Bronchial epithelial cell (primary cell): Measurements from ENCODE around the gene CPLX1. TPM values are rescaled to one million over a fixed set of nuclear protein-coding genes. Genes with fewer than 3 reads are reported as not detected.

Source experiments
- DNase-seq: peaks from one replicate; pipeline ENCODE4 v3.0.0-alpha.2; 2010; ENCODE audit warnings: low read depth
- FAIRE-seq: peaks from 2 replicates; lab custom pipeline; 2011; peaks lifted over from hg19 to GRCh38; lab: Jason Lieb, UNC
- H3K27me3 ChIP-seq: 2 replicates; pipeline ENCODE4 v1.5.1; 2011; ENCODE audit warnings: low read length; ENCODE audit not compliant: control insufficient read depth, insufficient read depth
- H3K36me3 ChIP-seq: 2 replicates; pipeline ENCODE4 v1.5.1; 2011; ENCODE audit warnings: low read length; ENCODE audit not compliant: control insufficient read depth, insufficient read depth
- H3K4me3 ChIP-seq: 2 replicates; pipeline ENCODE4 v1.5.1; 2011; ENCODE audit warnings: mild to moderate bottlenecking, low read depth, low read length, control low read depth
- total RNA-seq: library from RNA; depleted of rRNA; stranded (reverse); fragments of >200 nt; gene quantifications from 2 replicates; pipeline ENCODE4 v1.2.1, GENCODE V29; 2014
- TF ChIP-seq, protein P1 (sequence below): IDR thresholded peaks from 2 replicates; pipeline ENCODE4 v1.5.1; 2011; ENCODE audit warnings: mild to moderate bottlenecking, moderate library complexity, low read length, control low read depth, inconsistent platforms; ENCODE audit not compliant: insufficient read depth, severe bottlenecking

Gene CPLX1
- total RNA-seq, 1 donor from 2014 or later, result not detected

DNA sequence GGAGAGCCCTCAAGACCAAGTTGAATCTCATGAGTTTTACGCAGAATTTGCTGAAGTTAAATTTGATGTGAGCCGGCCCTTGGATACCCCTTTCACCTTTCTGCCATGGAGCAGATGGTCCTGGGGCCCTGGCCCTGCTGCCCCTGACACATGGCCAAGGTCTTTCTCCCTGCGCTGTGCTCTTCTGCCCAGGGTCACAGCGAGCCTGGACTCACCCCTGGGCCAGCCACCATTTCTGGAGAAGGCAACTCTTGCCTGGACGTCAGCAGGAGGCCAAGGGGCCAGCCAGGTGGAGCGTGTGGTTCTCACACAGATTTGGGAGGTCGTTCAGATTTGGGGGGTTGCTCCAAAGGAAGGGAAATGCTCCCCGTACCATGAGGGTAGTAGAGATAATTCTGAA, 90.3 kb downstream of the CPLX1 start:
- Histone ChIP-seq H3K27me3 (no peaks in the 10 kb centered on the region), H3K36me3 (peaks cover 35% of the 10 kb centered on the region), H3K4me3 (no peak overlapping the region)
- TF ChIP-seq, protein P1, sequence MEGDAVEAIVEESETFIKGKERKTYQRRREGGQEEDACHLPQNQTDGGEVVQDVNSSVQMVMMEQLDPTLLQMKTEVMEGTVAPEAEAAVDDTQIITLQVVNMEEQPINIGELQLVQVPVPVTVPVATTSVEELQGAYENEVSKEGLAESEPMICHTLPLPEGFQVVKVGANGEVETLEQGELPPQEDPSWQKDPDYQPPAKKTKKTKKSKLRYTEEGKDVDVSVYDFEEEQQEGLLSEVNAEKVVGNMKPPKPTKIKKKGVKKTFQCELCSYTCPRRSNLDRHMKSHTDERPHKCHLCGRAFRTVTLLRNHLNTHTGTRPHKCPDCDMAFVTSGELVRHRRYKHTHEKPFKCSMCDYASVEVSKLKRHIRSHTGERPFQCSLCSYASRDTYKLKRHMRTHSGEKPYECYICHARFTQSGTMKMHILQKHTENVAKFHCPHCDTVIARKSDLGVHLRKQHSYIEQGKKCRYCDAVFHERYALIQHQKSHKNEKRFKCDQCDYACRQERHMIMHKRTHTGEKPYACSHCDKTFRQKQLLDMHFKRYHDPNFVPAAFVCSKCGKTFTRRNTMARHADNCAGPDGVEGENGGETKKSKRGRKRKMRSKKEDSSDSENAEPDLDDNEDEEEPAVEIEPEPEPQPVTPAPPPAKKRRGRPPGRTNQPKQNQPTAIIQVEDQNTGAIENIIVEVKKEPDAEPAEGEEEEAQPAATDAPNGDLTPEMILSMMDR, result no peak
- no peak for DNase-seq
- FAIRE-seq, result no peak

Other genes with a start within 250 kb of the CPLX1 start
- gene TMEM271, start 249.8 kb downstream of the CPLX1 start, total RNA-seq, result not detected in 2 replicates
- 0.64 TPM in 1 of 2 replicates, not detected in the other for gene PDE6B, start 200.6 kb downstream of the CPLX1 start, total RNA-seq
- gene ATP5ME, start 151.9 kb downstream of the CPLX1 start, total RNA-seq, result 70.8 and 301 TPM in 2 replicates
- 2.9 and 5.2 TPM in 2 replicates for gene MYL5, start 151.6 kb downstream of the CPLX1 start, total RNA-seq
- gene SLC49A3, start 137.0 kb downstream of the CPLX1 start, total RNA-seq, result 0.53 and 1.7 TPM in 2 replicates
- gene PCGF3, start 120.3 kb downstream of the CPLX1 start, total RNA-seq, result 30.5 and 40.1 TPM in 2 replicates
- 52.9 and 77.1 TPM in 2 replicates for gene GAK, start 106.2 kb upstream of the CPLX1 start, total RNA-seq
- gene TMEM175, start 106.3 kb upstream of the CPLX1 start, total RNA-seq, result 3.4 and 10.9 TPM in 2 replicates
- gene DGKQ, start 147.4 kb upstream of the CPLX1 start, total RNA-seq, result 17.9 and 24.8 TPM in 2 replicates
- gene IDUA, start 160.9 kb upstream of the CPLX1 start, total RNA-seq, result 2.6 and 4.2 TPM in 2 replicates
- gene SLC26A1, start 167.3 kb upstream of the CPLX1 start, total RNA-seq, result under 0.01 and 0.13 TPM in 2 replicates
- gene FGFRL1, start 185.5 kb upstream of the CPLX1 start, total RNA-seq, result 14.2 and 14.7 TPM in 2 replicates